Astrocyte (in vitro differentiated cells and primary cell): ENCODE data around the gene CAPN3. TPM values are rescaled to one million over a fixed set of nuclear protein-coding genes. Genes with fewer than 3 reads are reported as not detected.

ENCODE experiments used
- DNase-seq: peaks from one replicate; pipeline ENCODE4 v3.0.0-alpha.2; 2010; ENCODE audit warnings: low read depth
- FAIRE-seq: peaks from 2 replicates; lab custom pipeline; 2011; peaks lifted over from hg19 to GRCh38; lab: Jason Lieb, UNC
- H2AFZ ChIP-seq: 2 replicates; pipeline ENCODE4 v1.6.0; 2012; ENCODE audit warnings: low read depth, low read length, inconsistent platforms
- H3K27ac ChIP-seq: 2 replicates; pipeline ENCODE4 v1.5.1; 2011; ENCODE audit warnings: low read depth, low read length, inconsistent platforms
- H3K27me3 ChIP-seq: 2 replicates; pipeline ENCODE4 v1.6.0; 2011; ENCODE audit warnings: low read length, inconsistent platforms; ENCODE audit not compliant: insufficient read depth
- H3K36me3 ChIP-seq: 2 replicates; pipeline ENCODE4 v1.5.1; 2011; ENCODE audit warnings: low read length, inconsistent platforms; ENCODE audit not compliant: insufficient read depth
- H3K4me1 ChIP-seq: 2 replicates; pipeline ENCODE4 v1.5.1; 2011; ENCODE audit warnings: low read length, inconsistent platforms; ENCODE audit not compliant: insufficient read depth
- H3K4me2 ChIP-seq: 2 replicates; pipeline ENCODE4 v1.6.0; 2012; ENCODE audit warnings: low read length, inconsistent platforms
- H3K4me3 ChIP-seq: 2 replicates; pipeline ENCODE4 v1.5.1; 2011; ENCODE audit warnings: low read depth, mild to moderate bottlenecking, low read length, inconsistent platforms; ENCODE audit not compliant: insufficient read depth
- H3K79me2 ChIP-seq: 2 replicates; pipeline ENCODE4 v1.6.0; 2012; ENCODE audit warnings: mild to moderate bottlenecking, low read length, inconsistent platforms; ENCODE audit not compliant: insufficient read depth
- H3K9ac ChIP-seq: 2 replicates; pipeline ENCODE4 v1.6.0; 2012; ENCODE audit warnings: mild to moderate bottlenecking, low read length, inconsistent platforms
- H3K9me3 ChIP-seq: 2 replicates; pipeline ENCODE4 v1.5.1; 2012; ENCODE audit warnings: low read depth, mild to moderate bottlenecking, low read length, inconsistent platforms; ENCODE audit not compliant: insufficient read depth
- H4K20me1 ChIP-seq: 2 replicates; pipeline ENCODE4 v1.6.0; 2012; ENCODE audit warnings: low read length, inconsistent platforms; ENCODE audit not compliant: insufficient read depth
- H3K27ac Mint-ChIP-seq: one replicate; pipeline ENCODE4 v1.8.0; 2021; ENCODE audit warnings: mild to moderate bottlenecking, mixed read lengths; ENCODE audit not compliant: unreplicated experiment
- H3K27me3 Mint-ChIP-seq: one replicate; pipeline ENCODE4 v1.8.0; 2021; ENCODE audit warnings: low read depth, mixed read lengths; ENCODE audit not compliant: unreplicated experiment
- H3K36me3 Mint-ChIP-seq: one replicate; pipeline ENCODE4 v1.8.0; 2021; ENCODE audit warnings: low read depth, mixed read lengths; ENCODE audit not compliant: unreplicated experiment
- H3K4me1 Mint-ChIP-seq: one replicate; pipeline ENCODE4 v1.8.0; 2021; ENCODE audit warnings: low read depth, mixed read lengths; ENCODE audit not compliant: unreplicated experiment
- H3K4me3 Mint-ChIP-seq: one replicate; pipeline ENCODE4 v1.8.0; 2021; ENCODE audit warnings: mild to moderate bottlenecking, moderate library complexity, mixed read lengths; ENCODE audit not compliant: unreplicated experiment
- H3K9me3 Mint-ChIP-seq: one replicate; pipeline ENCODE4 v1.8.0; 2021; ENCODE audit warnings: mild to moderate bottlenecking, mixed read lengths; ENCODE audit not compliant: unreplicated experiment
- EZH2 ChIP-seq: IDR thresholded peaks from 2 replicates; pipeline ENCODE4 v1.6.1; 2012; ENCODE audit warnings: mild to moderate bottlenecking, low read length, inconsistent platforms; ENCODE audit not compliant: insufficient read depth
- total RNA-seq: library from RNA; stranded (reverse); gene quantifications from 2 replicates; pipeline ENCODE4 v1.2.1, GENCODE V29; 2021
- TF ChIP-seq, protein P1 (sequence below): IDR thresholded peaks from 2 replicates; pipeline ENCODE4 v1.5.1; 2011; ENCODE audit warnings: low read depth, mild to moderate bottlenecking, inconsistent platforms, low read length, moderate library complexity; ENCODE audit not compliant: insufficient read depth

Gene CAPN3
- total RNA-seq, 1 donor from 2014 or later, result 0.57 TPM

- TF ChIP-seq, protein P1, sequence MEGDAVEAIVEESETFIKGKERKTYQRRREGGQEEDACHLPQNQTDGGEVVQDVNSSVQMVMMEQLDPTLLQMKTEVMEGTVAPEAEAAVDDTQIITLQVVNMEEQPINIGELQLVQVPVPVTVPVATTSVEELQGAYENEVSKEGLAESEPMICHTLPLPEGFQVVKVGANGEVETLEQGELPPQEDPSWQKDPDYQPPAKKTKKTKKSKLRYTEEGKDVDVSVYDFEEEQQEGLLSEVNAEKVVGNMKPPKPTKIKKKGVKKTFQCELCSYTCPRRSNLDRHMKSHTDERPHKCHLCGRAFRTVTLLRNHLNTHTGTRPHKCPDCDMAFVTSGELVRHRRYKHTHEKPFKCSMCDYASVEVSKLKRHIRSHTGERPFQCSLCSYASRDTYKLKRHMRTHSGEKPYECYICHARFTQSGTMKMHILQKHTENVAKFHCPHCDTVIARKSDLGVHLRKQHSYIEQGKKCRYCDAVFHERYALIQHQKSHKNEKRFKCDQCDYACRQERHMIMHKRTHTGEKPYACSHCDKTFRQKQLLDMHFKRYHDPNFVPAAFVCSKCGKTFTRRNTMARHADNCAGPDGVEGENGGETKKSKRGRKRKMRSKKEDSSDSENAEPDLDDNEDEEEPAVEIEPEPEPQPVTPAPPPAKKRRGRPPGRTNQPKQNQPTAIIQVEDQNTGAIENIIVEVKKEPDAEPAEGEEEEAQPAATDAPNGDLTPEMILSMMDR, result no peak
- no peak for TF ChIP-seq EZH2
- Histone ChIP-seq H3K4me2 (peak overlapping the region; percentile 14), H2AFZ (no peak overlapping the region), H3K79me2 (no peaks in the 10 kb centered on the region), H3K36me3 (no peaks in the 10 kb centered on the region), H3K9me3 (no peaks in the 10 kb centered on the region), H3K4me1 (peaks cover 25% of the 10 kb centered on the region), H3K27me3 (no peaks in the 10 kb centered on the region), H3K9ac (no peak overlapping the region), H3K4me3 (no peak overlapping the region), H4K20me1 (no peaks in the 10 kb centered on the region), H3K27ac (peak overlapping the region; percentile 79)
- Mint-ChIP-seq H3K4me1 (peaks cover 25% of the 10 kb centered on the region), H3K9me3 (no peaks in the 10 kb centered on the region), H3K4me3 (no peak overlapping the region), H3K36me3 (peaks cover 3% of the 10 kb centered on the region), H3K27ac (peak overlapping the region; percentile 59), H3K27me3 (no peaks in the 10 kb centered on the region)
- FAIRE-seq, result peak; percentile 62
- peak; percentile 55 for DNase-seq
Measured at GRCh38 chr15:42349186-42349585, 10.1 kb upstream of the CAPN3 start.

- no peaks in the 10 kb centered on the region for H4K20me1 ChIP-seq
- Mint-ChIP-seq H3K27ac (no peak overlapping the region), H3K27me3 (no peaks in the 10 kb centered on the region), H3K9me3 (no peaks in the 10 kb centered on the region), H3K4me1 (peaks cover 21% of the 10 kb centered on the region), H3K4me3 (no peak overlapping the region), H3K36me3 (no peaks in the 10 kb centered on the region)
- TF ChIP-seq, protein P1, result no peak
- no peak for TF ChIP-seq EZH2
- FAIRE-seq (no peak), DNase-seq (no peak)
- no peak overlapping the region for H3K27ac ChIP-seq
- no peaks in the 10 kb centered on the region for H3K9me3 ChIP-seq
- H3K9ac ChIP-seq, result no peak overlapping the region
- H3K79me2 ChIP-seq, result no peaks in the 10 kb centered on the region
- H3K36me3 ChIP-seq, result no peaks in the 10 kb centered on the region
- no peaks in the 10 kb centered on the region for H3K27me3 ChIP-seq
- H2AFZ ChIP-seq, result no peak overlapping the region
- H3K4me2 ChIP-seq, result no peak overlapping the region
- no peak overlapping the region for H3K4me3 ChIP-seq
- peaks cover 20% of the 10 kb centered on the region for H3K4me1 ChIP-seq
Measured at GRCh38 chr15:42352401-42352800, 6.9 kb upstream of the CAPN3 start.

- H3K79me2 ChIP-seq, result no peaks in the 10 kb centered on the region
- H3K36me3 Mint-ChIP-seq, result no peaks in the 10 kb centered on the region
- no peak overlapping the region for H3K4me2 ChIP-seq
- H3K27me3 ChIP-seq, result no peaks in the 10 kb centered on the region
- no peak overlapping the region for H2AFZ ChIP-seq
- peaks cover 14% of the 10 kb centered on the region for H3K4me1 ChIP-seq
- TF ChIP-seq, protein P1, result no peak
- no peak for TF ChIP-seq EZH2
- FAIRE-seq (no peak), DNase-seq (no peak)
- H3K9ac ChIP-seq, result no peak overlapping the region
- H3K4me3 ChIP-seq, result no peak overlapping the region
- H3K9me3 Mint-ChIP-seq, result no peaks in the 10 kb centered on the region
- H3K27ac Mint-ChIP-seq, result no peak overlapping the region
- no peaks in the 10 kb centered on the region for H4K20me1 ChIP-seq
- H3K27ac ChIP-seq, result no peak overlapping the region
- no peaks in the 10 kb centered on the region for H3K9me3 ChIP-seq
- no peaks in the 10 kb centered on the region for H3K27me3 Mint-ChIP-seq
- peaks cover 15% of the 10 kb centered on the region for H3K4me1 Mint-ChIP-seq
- H3K4me3 Mint-ChIP-seq, result no peak overlapping the region
- no peaks in the 10 kb centered on the region for H3K36me3 ChIP-seq
Measured at GRCh38 chr15:42353061-42353460, 6.2 kb upstream of the CAPN3 start.
